HEK293 (cell line): ENCODE results near the gene EPO.

Source experiments
- BCL11B ChIP-seq: fragments of 450-650 bp; formaldehyde crosslinking; IDR thresholded peaks from 2 replicates; pipeline ENCODE4 v1.5.1; 2016; ENCODE audit warnings: low read depth, missing biosample characterization, missing genetic modification characterization
- BCL6B ChIP-seq: fragments of 450-650 bp; formaldehyde crosslinking; IDR thresholded peaks from 2 replicates; pipeline ENCODE4 v1.5.1; 2017; ENCODE audit warnings: missing biosample characterization, missing genetic modification characterization
- ELK4 ChIP-seq: IDR thresholded peaks from 2 replicates; pipeline ENCODE4 v1.6.1; 2011; ENCODE audit warnings: mild to moderate bottlenecking, low read depth, low read length, borderline replicate concordance
- FEZF1 ChIP-seq: fragments of 450-650 bp; formaldehyde crosslinking; IDR thresholded peaks from 2 replicates; pipeline ENCODE4 v1.5.1; 2016; ENCODE audit warnings: missing biosample characterization, missing genetic modification characterization
- GLIS1 ChIP-seq: fragments of 450-650 bp; formaldehyde crosslinking; IDR thresholded peaks from 2 replicates; pipeline ENCODE4 v1.5.1; 2016; ENCODE audit warnings: missing biosample characterization, missing genetic modification characterization
- INSM2 ChIP-seq: fragments of 450-650 bp; formaldehyde crosslinking; IDR thresholded peaks from 2 replicates; pipeline ENCODE4 v1.5.1; 2016; ENCODE audit warnings: missing biosample characterization, missing genetic modification characterization
- KLF16 ChIP-seq: fragments of 450-650 bp; formaldehyde crosslinking; IDR thresholded peaks from 2 replicates; pipeline ENCODE4 v1.5.1; 2017; ENCODE audit warnings: missing biosample characterization, missing genetic modification characterization
- OVOL3 ChIP-seq: fragments of 450-650 bp; formaldehyde crosslinking; IDR thresholded peaks from 2 replicates; pipeline ENCODE4 v1.5.1; 2016; ENCODE audit warnings: missing biosample characterization, missing genetic modification characterization
- PRDM1 ChIP-seq: fragments of 450-650 bp; formaldehyde crosslinking; IDR thresholded peaks from 2 replicates; pipeline ENCODE4; 2016; ENCODE audit warnings: missing biosample characterization, missing genetic modification characterization
- PRDM2 ChIP-seq: fragments of 450-650 bp; formaldehyde crosslinking; IDR thresholded peaks from 2 replicates; pipeline ENCODE4 v1.5.1; 2016; ENCODE audit warnings: missing biosample characterization, missing genetic modification characterization, borderline replicate concordance
- SP2 ChIP-seq: fragments of 450-650 bp; formaldehyde crosslinking; IDR thresholded peaks from 2 replicates; pipeline ENCODE4 v1.5.1; 2016; ENCODE audit warnings: missing biosample characterization, missing genetic modification characterization
- SP7 ChIP-seq: fragments of 450-650 bp; formaldehyde crosslinking; IDR thresholded peaks from 2 replicates; pipeline ENCODE4 v1.5.1; 2016; ENCODE audit warnings: missing biosample characterization, missing genetic modification characterization
- ZNF140 ChIP-seq: fragments of 450-650 bp; formaldehyde crosslinking; IDR thresholded peaks from 2 replicates; pipeline ENCODE4 v1.5.1; 2016; ENCODE audit warnings: missing biosample characterization, missing genetic modification characterization
- ZNF280D ChIP-seq: fragments of 450-650 bp; formaldehyde crosslinking; IDR thresholded peaks from 2 replicates; pipeline ENCODE4 v1.5.1; 2016; ENCODE audit warnings: missing biosample characterization, missing genetic modification characterization
- ZNF324 ChIP-seq: fragments of 450-650 bp; formaldehyde crosslinking; IDR thresholded peaks from 2 replicates; pipeline ENCODE4 v1.5.1; 2016; ENCODE audit warnings: missing biosample characterization, missing genetic modification characterization
- ZNF335 ChIP-seq: fragments of 450-650 bp; formaldehyde crosslinking; conservative IDR thresholded peaks from 2 replicates; pipeline ENCODE4 v1.5.1; 2016; ENCODE audit warnings: missing biosample characterization, missing genetic modification characterization
- ZNF341 ChIP-seq: fragments of 450-650 bp; formaldehyde crosslinking; IDR thresholded peaks from 2 replicates; pipeline ENCODE4; 2016; ENCODE audit warnings: low read depth, missing biosample characterization, missing genetic modification characterization
- ZNF391 ChIP-seq: fragments of 450-650 bp; formaldehyde crosslinking; IDR thresholded peaks from 2 replicates; pipeline ENCODE4 v1.5.1; 2016; ENCODE audit warnings: low read depth, missing biosample characterization, missing genetic modification characterization, borderline replicate concordance
- ZNF529 ChIP-seq: fragments of 450-650 bp; formaldehyde crosslinking; IDR thresholded peaks from 2 replicates; pipeline ENCODE4 v1.5.1; 2017; ENCODE audit warnings: missing genetic modification characterization, missing biosample characterization; ENCODE audit not compliant: insufficient replicate concordance
- ZNF530 ChIP-seq: fragments of 450-650 bp; formaldehyde crosslinking; IDR thresholded peaks from 2 replicates; pipeline ENCODE4 v1.5.1; 2016; ENCODE audit warnings: low read depth, missing biosample characterization, missing genetic modification characterization
- ZNF561 ChIP-seq: fragments of 450-650 bp; IDR thresholded peaks from 2 replicates; pipeline ENCODE4 v1.5.1; 2018; ENCODE audit warnings: missing biosample characterization, missing genetic modification characterization, borderline replicate concordance
- ZNF571 ChIP-seq: fragments of 450-650 bp; formaldehyde crosslinking; IDR thresholded peaks from 2 replicates; pipeline ENCODE4 v1.5.0; 2017; ENCODE audit warnings: missing biosample characterization, missing genetic modification characterization
- ZNF677 ChIP-seq: fragments of 450-650 bp; IDR thresholded peaks from 2 replicates; pipeline ENCODE4 v1.5.0; 2018; ENCODE audit warnings: missing biosample characterization, mild to moderate bottlenecking, missing genetic modification characterization, moderate library complexity
- ZNF776 ChIP-seq: fragments of 450-650 bp; formaldehyde crosslinking; IDR thresholded peaks from 2 replicates; pipeline ENCODE4 v1.5.0; 2017; ENCODE audit warnings: missing biosample characterization, missing genetic modification characterization, borderline replicate concordance
- ZNF785 ChIP-seq: fragments of 450-650 bp; formaldehyde crosslinking; IDR thresholded peaks from 2 replicates; pipeline ENCODE4 v1.5.1; 2016; ENCODE audit warnings: missing biosample characterization, missing genetic modification characterization
- ZNF791 ChIP-seq: fragments of 450-650 bp; formaldehyde crosslinking; IDR thresholded peaks from 2 replicates; pipeline ENCODE4 v1.5.1; 2016; ENCODE audit warnings: missing biosample characterization, missing genetic modification characterization

Gene EPO

GRCh38 chr7:100705753-100706671 lies 14.3 kb upstream of the EPO start, which contains the start of gene POP7 (continued):
- TF ChIP-seq PRDM2 (tag by site-specific recombination), result no peak
- no peak for TF ChIP-seq ZNF677 (tag by site-specific recombination)
- TF ChIP-seq ZNF561 (tag by site-specific recombination), result 0 out of 2 replicates have a peak, but pooled peaks have one; percentile 49
- TF ChIP-seq SP7, result peak; percentile 55; the same call in 1 of the 2 replicates
- peak; percentile 30; the same call in 1 of the 2 replicates for TF ChIP-seq KLF16 (tag by site-specific recombination)
- no peak for TF ChIP-seq ZNF391 (tag by site-specific recombination)
- no peak for TF ChIP-seq ZNF571 (tag by site-specific recombination)
- TF ChIP-seq OVOL3, result no peak
- TF ChIP-seq ZNF324 (tag by site-specific recombination), result 0 out of 2 replicates have a peak, but pooled peaks have one; percentile 5
- no peak for TF ChIP-seq ZNF280D
- TF ChIP-seq BCL6B (tag by site-specific recombination), result no peak
- no peak for TF ChIP-seq PRDM1 (tag by site-specific recombination)
- peak; percentile 94 for TF ChIP-seq SP2
- no peak for TF ChIP-seq ZNF776 (tag by site-specific recombination)
- TF ChIP-seq ZNF341 (tag by site-specific recombination), result peak; percentile 99
- TF ChIP-seq ZNF530, result no peak
- no peak for TF ChIP-seq ZNF791 (tag by site-specific recombination)
- TF ChIP-seq ZNF785 (tag by site-specific recombination), result 0 out of 2 replicates have a peak, but pooled peaks have one; percentile 74
- peak; percentile 34; the same call in 1 of the 2 replicates for TF ChIP-seq INSM2 (tag by site-specific recombination)
- no peak for TF ChIP-seq ZNF529 (tag by site-specific recombination)
- peak; percentile 42 for TF ChIP-seq ZNF335 (tag by site-specific recombination)
- no peak for TF ChIP-seq FEZF1 (tag by site-specific recombination)
- 0 out of 2 replicates have a peak, but pooled peaks have one; percentile 17 for TF ChIP-seq GLIS1 (tag by site-specific recombination)
- no peak for TF ChIP-seq ZNF140 (tag by site-specific recombination)
- no peak; the same call in 1 of the 2 replicates for TF ChIP-seq ELK4
- TF ChIP-seq BCL11B (tag by site-specific recombination), result no peak
